ENCODE measurements around the gene CD82. TPM values are rescaled to one million over a fixed set of nuclear protein-coding genes. Genes with fewer than 3 reads are reported as not detected.

Gene CD82
- total RNA-seq, 1 experiment from 2014 or later: 114 TPM

DNA sequence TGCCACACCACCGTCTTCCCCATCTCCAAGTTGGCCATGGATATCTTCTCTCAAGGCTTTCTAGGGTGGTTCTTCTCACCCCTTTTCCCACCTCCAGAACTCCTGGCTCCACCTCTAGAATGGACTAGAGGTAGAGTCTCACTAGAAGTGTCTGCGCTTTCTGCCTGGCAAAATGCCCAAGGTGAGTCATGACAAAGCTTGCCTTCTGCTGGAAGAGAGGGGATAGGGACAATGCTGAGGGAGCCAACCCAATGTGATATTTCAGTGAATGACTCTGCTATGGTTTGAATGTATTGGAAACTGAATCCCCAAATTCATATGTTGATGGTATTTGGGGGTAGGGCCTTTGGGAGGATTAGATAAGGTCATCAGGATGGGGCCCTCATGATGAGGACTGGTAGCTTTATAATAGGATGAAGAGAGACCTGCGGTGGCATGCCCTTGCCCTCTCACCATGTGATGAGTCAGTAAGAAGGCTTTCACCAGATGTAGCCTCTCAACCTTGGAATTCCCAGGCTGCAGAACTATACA, 4.1 kb upstream of the CD82 start:
- intact Hi-C loops (cut with micrococcal nuclease): no loop called here
- CTCF ChIA-PET: interaction anchor here (0.6 to 3.7 kb wide), 7 partner anchors 50 to 386 kb away, joined by 3 to 16 read pairs (median 5); no protein-coding TSS in a partner anchor
- no TSS peak for BruUV-seq (replicated peaks)

GRCh38 chr11:44561964-44562734, 3.3 kb upstream of the CD82 start:
- no TSS peak for BruUV-seq (replicated peaks)
- Mint-ChIP-seq H3K4me1 (ENCODE audit: insufficient read depth, unreplicated experiment) (peaks cover 45% of the 10 kb centered on the region), H3K36me3 (ENCODE audit: insufficient read depth, unreplicated experiment) (no peaks in the 10 kb centered on the region), H3K4me3 (ENCODE audit: unreplicated experiment) (no peak overlapping the region), H3K27me3 (ENCODE audit: insufficient read depth, unreplicated experiment) (no peaks in the 10 kb centered on the region), H3K27ac (ENCODE audit: low read depth, unreplicated experiment) (peak overlapping the region; percentile 74), H3K9me3 (ENCODE audit: unreplicated experiment) (no peaks in the 10 kb centered on the region)
- ChIA-PET CTCF (interaction anchor here (0.6 to 3.7 kb wide), 10 partner anchors 14 to 616 kb away, joined by 3 to 16 read pairs (median 4); no protein-coding TSS in a partner anchor), POLR2A (interaction anchor here (0.7 to 3.0 kb wide), 6 partner anchors 21 to 386 kb away, joined by 3 to 15 read pairs (median 4); no protein-coding TSS in a partner anchor)
- no peak for TF ChIP-seq CTCF (IDR thresholded peaks at IDR 0.05; ENCODE audit: unreplicated experiment)
- intact Hi-C loops (cut with micrococcal nuclease): no loop called here
- DNase-seq (ENCODE audit: unreplicated experiment): no peak

More for the DNA sequence above, 4.1 kb upstream of the CD82 start:
- DNase-seq (ENCODE audit: unreplicated experiment): peak; percentile 93
- Mint-ChIP-seq H3K27me3 (ENCODE audit: insufficient read depth, unreplicated experiment) (no peaks in the 10 kb centered on the region), H3K9me3 (ENCODE audit: unreplicated experiment) (no peaks in the 10 kb centered on the region), H3K36me3 (ENCODE audit: insufficient read depth, unreplicated experiment) (no peaks in the 10 kb centered on the region), H3K4me3 (ENCODE audit: unreplicated experiment) (peak overlapping the region; percentile 18), H3K27ac (ENCODE audit: low read depth, unreplicated experiment) (peak overlapping the region; percentile 74), H3K4me1 (ENCODE audit: insufficient read depth, unreplicated experiment) (peaks cover 46% of the 10 kb centered on the region)
- TF ChIP-seq CTCF (IDR thresholded peaks at IDR 0.05; ENCODE audit: unreplicated experiment): no peak
- POLR2A ChIA-PET: interaction anchor here (0.7 to 3.0 kb wide), 5 partner anchors 22 to 61 kb away, joined by 3 to 15 read pairs (median 5); no protein-coding TSS in a partner anchor

GRCh38 chr11:44562845-44563460, 2.5 kb upstream of the CD82 start:
- ChIA-PET CTCF (interaction anchor here (0.6 to 3.7 kb wide), 5 partner anchors 49 to 615 kb away, joined by 3 to 12 read pairs (median 4); no protein-coding TSS in a partner anchor), POLR2A (interaction anchor here (0.7 to 2.9 kb wide), 7 partner anchors 11 to 535 kb away, joined by 3 to 21 read pairs (median 3); no protein-coding TSS in a partner anchor)
- BruUV-seq (replicated peaks): no TSS peak
- H3K4me1 Mint-ChIP-seq (ENCODE audit: insufficient read depth, unreplicated experiment): peaks cover 53% of the 10 kb centered on the region
- H3K9me3 Mint-ChIP-seq (ENCODE audit: unreplicated experiment): no peaks in the 10 kb centered on the region
- no peak for DNase-seq (ENCODE audit: unreplicated experiment)
- no peak for TF ChIP-seq CTCF (IDR thresholded peaks at IDR 0.05; ENCODE audit: unreplicated experiment)
- no peaks in the 10 kb centered on the region for H3K36me3 Mint-ChIP-seq (ENCODE audit: insufficient read depth, unreplicated experiment)
- H3K27me3 Mint-ChIP-seq (ENCODE audit: insufficient read depth, unreplicated experiment): no peaks in the 10 kb centered on the region
- peak overlapping the region; percentile 74 for H3K27ac Mint-ChIP-seq (ENCODE audit: low read depth, unreplicated experiment)
- H3K4me3 Mint-ChIP-seq (ENCODE audit: unreplicated experiment): no peak overlapping the region
- intact Hi-C loops (cut with micrococcal nuclease): no loop called here

GRCh38 chr11:44563711-44564110, 1.8 kb upstream of the CD82 start:
- intact Hi-C loops (cut with micrococcal nuclease): loop anchor here (2.0 kb wide), 1 partner anchor 53 kb away; no protein-coding TSS in a partner anchor
- DNase-seq (ENCODE audit: unreplicated experiment): no peak
- Mint-ChIP-seq H3K27ac (ENCODE audit: low read depth, unreplicated experiment) (peak overlapping the region; percentile 98), H3K4me3 (ENCODE audit: unreplicated experiment) (peak overlapping the region; percentile 77), H3K27me3 (ENCODE audit: insufficient read depth, unreplicated experiment) (no peaks in the 10 kb centered on the region), H3K9me3 (ENCODE audit: unreplicated experiment) (no peaks in the 10 kb centered on the region), H3K4me1 (ENCODE audit: insufficient read depth, unreplicated experiment) (peaks cover 57% of the 10 kb centered on the region), H3K36me3 (ENCODE audit: insufficient read depth, unreplicated experiment) (no peaks in the 10 kb centered on the region)
- ChIA-PET POLR2A (interaction anchor here (0.5 to 2.9 kb wide), 11 partner anchors 10 to 1354 kb away, joined by 3 to 21 read pairs (median 3); no protein-coding TSS in a partner anchor), CTCF (interaction anchor here (0.6 to 1.6 kb wide), 4 partner anchors 48 to 436 kb away, joined by 3 to 8 read pairs (median 6); no protein-coding TSS in a partner anchor)
- TF ChIP-seq CTCF (IDR thresholded peaks at IDR 0.05; ENCODE audit: unreplicated experiment): no peak
- no TSS peak for BruUV-seq (replicated peaks)
